H9 (cell line): ENCODE results near the gene ATP8A1. TPM values are rescaled to one million over a fixed set of nuclear protein-coding genes. Genes with fewer than 3 reads are reported as not detected.

Experiments used
- DNase-seq: peaks from one replicate; pipeline ENCODE4 v3.0.0-alpha.2; 2017
- H2AFZ ChIP-seq: one replicate; pipeline ENCODE4 v1.6.1; 2013; ENCODE audit warnings: mild to moderate bottlenecking, low read length, control low read depth, moderate library complexity
- H2AK5ac ChIP-seq: 2 replicates; pipeline ENCODE4 v1.6.1; 2013; ENCODE audit warnings: low read length, control low read depth, mixed read lengths; ENCODE audit not compliant: insufficient read length
- H2BK120ac ChIP-seq: one replicate; pipeline ENCODE4 v1.6.1; 2013; ENCODE audit warnings: low read depth, mild to moderate bottlenecking, low read length, control low read depth, inconsistent platforms; ENCODE audit not compliant: poor library complexity, severe bottlenecking
- H2BK12ac ChIP-seq: 2 replicates; pipeline ENCODE4 v1.6.1; 2013; ENCODE audit warnings: low read length, control low read depth, mixed read lengths, low read depth; ENCODE audit not compliant: insufficient read length
- H2BK15ac ChIP-seq: 2 replicates; pipeline ENCODE4 v1.6.1; 2013; ENCODE audit warnings: low read depth, low read length, control low read depth
- H2BK20ac ChIP-seq: one replicate; pipeline ENCODE4 v1.6.1; 2013; ENCODE audit warnings: low read depth, mild to moderate bottlenecking, low read length, control low read depth, inconsistent platforms; ENCODE audit not compliant: poor library complexity, severe bottlenecking
- H2BK5ac ChIP-seq: 2 replicates; pipeline ENCODE4 v1.6.1; 2013; ENCODE audit warnings: low read length, control low read depth, mixed read lengths; ENCODE audit not compliant: insufficient read length
- H3K14ac ChIP-seq: 2 replicates; pipeline ENCODE4 v1.6.1; 2013; ENCODE audit warnings: low read length, control low read depth; ENCODE audit not compliant: insufficient read depth
- H3K18ac ChIP-seq: 2 replicates; pipeline ENCODE4 v1.6.1; 2013; ENCODE audit warnings: low read depth, mild to moderate bottlenecking, mixed read lengths, low read length, control low read depth; ENCODE audit not compliant: insufficient read length
- H3K23ac ChIP-seq: 2 replicates; pipeline ENCODE4 v1.6.1; 2013; ENCODE audit warnings: low read length, control low read depth, mixed read lengths, low read depth; ENCODE audit not compliant: insufficient read length
- H3K23me2 ChIP-seq: 2 replicates; pipeline ENCODE4 v1.6.1; 2013; ENCODE audit warnings: low read depth, mild to moderate bottlenecking, mixed read lengths, low read length, control low read depth; ENCODE audit not compliant: insufficient read length, poor library complexity, severe bottlenecking
- H3K27ac ChIP-seq: 2 replicates; pipeline ENCODE4 v1.5.1; 2013; ENCODE audit warnings: low read length, control low read depth, mixed read lengths, low read depth; ENCODE audit not compliant: insufficient read length
- H3K27me3 ChIP-seq: 2 replicates; pipeline ENCODE4 v1.6.1; 2013; ENCODE audit warnings: low read length, control low read depth, inconsistent platforms; ENCODE audit not compliant: insufficient read depth
- H3K4ac ChIP-seq: 2 replicates; pipeline ENCODE4 v1.6.1; 2013; ENCODE audit warnings: low read depth, mild to moderate bottlenecking, control low read depth, inconsistent platforms, low read length, moderate library complexity
- H3K4me1 ChIP-seq: 2 replicates; pipeline ENCODE4 v1.6.1; 2013; ENCODE audit warnings: low read length, control low read depth, inconsistent platforms; ENCODE audit not compliant: insufficient read depth
- H3K4me2 ChIP-seq: 2 replicates; pipeline ENCODE4 v1.6.1; 2013; ENCODE audit warnings: low read length, control low read depth, mixed read lengths; ENCODE audit not compliant: insufficient read length, insufficient read depth
- H3K56ac ChIP-seq: 2 replicates; pipeline ENCODE4 v1.6.1; 2013; ENCODE audit warnings: low read depth, mild to moderate bottlenecking, mixed read lengths, low read length, control low read depth; ENCODE audit not compliant: insufficient read length
- H3K79me1 ChIP-seq: 2 replicates; pipeline ENCODE4 v1.6.1; 2013; ENCODE audit warnings: low read depth, mild to moderate bottlenecking, moderate library complexity, low read length, control low read depth, inconsistent platforms; ENCODE audit not compliant: insufficient read depth, poor library complexity, severe bottlenecking
- H3K79me2 ChIP-seq: 2 replicates; pipeline ENCODE4 v1.6.1; 2013; ENCODE audit warnings: low read length, control low read depth, inconsistent platforms; ENCODE audit not compliant: insufficient read depth
- H3K9ac ChIP-seq: 2 replicates; pipeline ENCODE4 v1.6.1; 2013; ENCODE audit warnings: low read length, control low read depth, mixed read lengths; ENCODE audit not compliant: insufficient read length; ENCODE audit errors: extremely low read depth
- H3K9me3 ChIP-seq: one replicate; pipeline ENCODE4 v1.6.1; 2013; ENCODE audit warnings: low read depth, low read length, inconsistent platforms; ENCODE audit not compliant: control insufficient read depth
- H3T11ph ChIP-seq: one replicate; pipeline ENCODE4 v1.6.1; 2013; ENCODE audit warnings: mild to moderate bottlenecking, low read length, control low read depth, inconsistent platforms
- H4K20me1 ChIP-seq: one replicate; pipeline ENCODE4 v1.6.1; 2013; ENCODE audit not compliant: control insufficient read depth, insufficient read length, insufficient read depth
- H4K5ac ChIP-seq: 2 replicates; pipeline ENCODE4 v1.6.1; 2013; ENCODE audit warnings: low read depth, mild to moderate bottlenecking, mixed read lengths, low read length, control low read depth; ENCODE audit not compliant: insufficient read length
- H4K8ac ChIP-seq: replicated peaks from 2 replicates; pipeline ENCODE4 v1.6.1; 2013; ENCODE audit warnings: low read length, control low read depth, mixed read lengths, low read depth; ENCODE audit not compliant: insufficient read length
- H4K91ac ChIP-seq: 2 replicates; pipeline ENCODE4 v1.6.1; 2013; ENCODE audit warnings: low read depth, mild to moderate bottlenecking, moderate library complexity, mixed read lengths, low read length, control low read depth; ENCODE audit not compliant: insufficient read length
- H3K27ac Mint-ChIP-seq, 3 experiments: 2 replicates in 2 of 3; 3 replicates in 1 of 3; pipeline ENCODE4 v1.8.0; 2020 to 2021; ENCODE audit warnings: mixed read lengths in 3 of 3, mild to moderate bottlenecking in 1 of 3, moderate library complexity in 1 of 3
- H3K27me3 Mint-ChIP-seq: 2 replicates; pipeline ENCODE4 v1.8.0; 2021; ENCODE audit warnings: low read depth, mild to moderate bottlenecking, moderate library complexity, mixed read lengths
- H3K36me3 Mint-ChIP-seq, 3 experiments: 2 replicates in 2 of 3; 3 replicates in 1 of 3; pipeline ENCODE4 v1.8.0; 2020 to 2021; ENCODE audit warnings: low read depth in 3 of 3, mixed read lengths in 3 of 3; ENCODE audit not compliant: insufficient read depth in 1 of 3
- H3K4me1 Mint-ChIP-seq, 2 experiments: 2 replicates each; pipeline ENCODE4 v1.8.0; 2020; ENCODE audit warnings: mixed read lengths in 2 of 2
- H3K4me3 Mint-ChIP-seq, 2 experiments: 2 replicates in 1 of 2; 3 replicates in 1 of 2; pipeline ENCODE4 v1.8.0; 2020 to 2021; ENCODE audit warnings: mild to moderate bottlenecking in 2 of 2, mixed read lengths in 2 of 2, moderate library complexity in 1 of 2
- H3K9me3 Mint-ChIP-seq, 2 experiments: 2 replicates in 1 of 2; 3 replicates in 1 of 2; pipeline ENCODE4 v1.8.0; 2020; ENCODE audit warnings: mild to moderate bottlenecking in 2 of 2, mixed read lengths in 2 of 2, moderate library complexity in 1 of 2
- WGBS: extraction: QIAGEN DNeasy Blood & Tissue Kit; methylation state at CpG from one replicate; pipeline ENCODE4 v1.1.7; 2013; ENCODE audit warnings: missing lambda C conversion rate, low lambda C conversion rate, mixed read lengths; ENCODE audit not compliant: insufficient read length; ENCODE audit errors: extremely low coverage; 5-methylcytosine and 5-hydroxymethylcytosine counted together
- total RNA-seq: library from RNA; stranded (reverse); gene quantifications from 2 replicates; pipeline ENCODE4 v1.2.1, GENCODE V29; 2021
- TF ChIP-seq, protein P1 (sequence below): fragments of 200-600 bp; sonication (generic); conservative IDR thresholded peaks from 3 replicates; pipeline ENCODE4 v1.8.0; 2021; ENCODE audit warnings: antibody characterized with exemption, mild to moderate bottlenecking

Gene ATP8A1
- total RNA-seq, 1 experiment from 2014 or later, result 5.1 TPM

GRCh38 chr4:42600578-42600977 is 56.3 kb downstream of the ATP8A1 start:
- Histone ChIP-seq H4K8ac (no peak overlapping the region), H3K4ac (no peak overlapping the region), H3K23me2 (no peaks in the 10 kb centered on the region), H2BK12ac (no peak overlapping the region), H3K4me2 (no peak overlapping the region), H3K79me1 (no peaks in the 10 kb centered on the region), H3K27me3 (no peaks in the 10 kb centered on the region), H2BK20ac (no peak overlapping the region), H3K14ac (no peak overlapping the region), H3K9ac (no peak overlapping the region), H3K79me2 (no peaks in the 10 kb centered on the region), H3K4me1 (no peaks in the 10 kb centered on the region), H3T11ph (no peak overlapping the region), H2AK5ac (no peak overlapping the region), H2BK15ac (no peak overlapping the region), H2AFZ (no peak overlapping the region), H4K91ac (no peak overlapping the region), H3K9me3 (no peaks in the 10 kb centered on the region), H4K20me1 (no peaks in the 10 kb centered on the region), H3K27ac (no peak overlapping the region), H3K18ac (no peak overlapping the region), H3K56ac (no peak overlapping the region), H3K23ac (no peak overlapping the region), H4K5ac (no peak overlapping the region), H2BK120ac (no peak overlapping the region), H2BK5ac (no peak overlapping the region)
- Mint-ChIP-seq H3K27me3 (no peaks in the 10 kb centered on the region), H3K36me3 (no peaks in the 10 kb centered on the region), H3K4me3 (no peak overlapping the region), H3K9me3 (no peaks in the 10 kb centered on the region), H3K27ac (no peak overlapping the region), H3K4me1 (peaks cover 4 to 7% of the 10 kb centered on the region in 2 experiments; a peak in 3 of 4 replicates)
- no CpG with 5 or more reads among the region's 2 CpGs for WGBS
- TF ChIP-seq, protein P1, sequence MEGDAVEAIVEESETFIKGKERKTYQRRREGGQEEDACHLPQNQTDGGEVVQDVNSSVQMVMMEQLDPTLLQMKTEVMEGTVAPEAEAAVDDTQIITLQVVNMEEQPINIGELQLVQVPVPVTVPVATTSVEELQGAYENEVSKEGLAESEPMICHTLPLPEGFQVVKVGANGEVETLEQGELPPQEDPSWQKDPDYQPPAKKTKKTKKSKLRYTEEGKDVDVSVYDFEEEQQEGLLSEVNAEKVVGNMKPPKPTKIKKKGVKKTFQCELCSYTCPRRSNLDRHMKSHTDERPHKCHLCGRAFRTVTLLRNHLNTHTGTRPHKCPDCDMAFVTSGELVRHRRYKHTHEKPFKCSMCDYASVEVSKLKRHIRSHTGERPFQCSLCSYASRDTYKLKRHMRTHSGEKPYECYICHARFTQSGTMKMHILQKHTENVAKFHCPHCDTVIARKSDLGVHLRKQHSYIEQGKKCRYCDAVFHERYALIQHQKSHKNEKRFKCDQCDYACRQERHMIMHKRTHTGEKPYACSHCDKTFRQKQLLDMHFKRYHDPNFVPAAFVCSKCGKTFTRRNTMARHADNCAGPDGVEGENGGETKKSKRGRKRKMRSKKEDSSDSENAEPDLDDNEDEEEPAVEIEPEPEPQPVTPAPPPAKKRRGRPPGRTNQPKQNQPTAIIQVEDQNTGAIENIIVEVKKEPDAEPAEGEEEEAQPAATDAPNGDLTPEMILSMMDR, result no peak
- no peak for DNase-seq
